Type B pancreatic cell (in vitro differentiated cells): ENCODE data around the gene KCNIP2. TPM values are rescaled to one million over a fixed set of nuclear protein-coding genes. Genes with fewer than 3 reads are reported as not detected.

Experiments
- DNase-seq: peaks from one replicate; pipeline ENCODE4 v3.0.0; 2021; ENCODE audit warnings: mixed read lengths; ENCODE audit not compliant: unreplicated experiment; ENCODE audit errors: extremely low spot score
- H3K27ac Mint-ChIP-seq: 2 replicates; pipeline ENCODE4 v1.8.0; 2021; ENCODE audit warnings: mild to moderate bottlenecking, mixed read lengths
- H3K27me3 Mint-ChIP-seq: 2 replicates; pipeline ENCODE4 v1.8.0; 2021; ENCODE audit warnings: mixed read lengths
- H3K36me3 Mint-ChIP-seq: 2 replicates; pipeline ENCODE4 v1.8.0; 2021; ENCODE audit warnings: mixed read lengths
- H3K4me1 Mint-ChIP-seq: one replicate; pipeline ENCODE4 v1.8.0; 2021; ENCODE audit warnings: mixed read lengths; ENCODE audit not compliant: unreplicated experiment
- H3K4me3 Mint-ChIP-seq: 2 replicates; pipeline ENCODE4 v1.8.0; 2021; ENCODE audit warnings: mild to moderate bottlenecking, mixed read lengths
- H3K9me3 Mint-ChIP-seq: 2 replicates; pipeline ENCODE4 v1.8.0; 2021; ENCODE audit warnings: mixed read lengths
- CTCF ChIP-seq: fragments of 200-600 bp; sonication (generic); conservative IDR thresholded peaks from 2 replicates; pipeline ENCODE4 v1.5.0; 2021; ENCODE audit warnings: antibody characterized with exemption, mild to moderate bottlenecking
- long read RNA-seq: library from polyadenylated mRNA; unstranded; transcript quantifications from one replicate; pipeline ENCODE4 v2.0.0, GENCODE V29; 2020
- total RNA-seq: library from RNA; stranded (reverse); gene quantifications from 2 replicates; pipeline ENCODE4 v1.2.1, GENCODE V29; 2021; ENCODE audit warnings: low replicate concordance

KCNIP2 gene
- 1.4 and 4.9 TPM in 2 replicates for total RNA-seq
- long read RNA-seq, result 0 reads

GRCh38 chr10:101843032-101844021 is at the start of gene KCNIP2:
Gene KCNIP2 (minus strand): TSS chr10:101843800. CDS start chr10:101843568, 232 bp downstream.
- peak; percentile 81 for TF ChIP-seq CTCF
- peak within 1 kb of the TSS; percentile 82 for H3K4me3 Mint-ChIP-seq
- H3K4me1 Mint-ChIP-seq, result peaks cover 40% of the 10 kb centered on the region
- H3K27ac Mint-ChIP-seq, result no peak within 1 kb of the TSS
- no peaks in the 10 kb centered on the region for H3K9me3 Mint-ChIP-seq
- no peaks in the 10 kb centered on the region for H3K36me3 Mint-ChIP-seq
- peaks cover 67% of the 10 kb centered on the region for H3K27me3 Mint-ChIP-seq
- DNase-seq, result no peak

GRCh38 chr10:101892782-101893391 is 49.3 kb upstream of the KCNIP2 start:
- no peak for DNase-seq
- H3K27ac Mint-ChIP-seq, result no peak overlapping the region
- H3K9me3 Mint-ChIP-seq, result no peaks in the 10 kb centered on the region
- TF ChIP-seq CTCF, result no peak
- H3K4me3 Mint-ChIP-seq, result no peak overlapping the region
- H3K36me3 Mint-ChIP-seq, result no peaks in the 10 kb centered on the region
- H3K27me3 Mint-ChIP-seq, result no peaks in the 10 kb centered on the region
- H3K4me1 Mint-ChIP-seq, result peaks cover 12% of the 10 kb centered on the region

GRCh38 chr10:101889256-101890210 is 45.9 kb upstream of the KCNIP2 start:
- H3K36me3 Mint-ChIP-seq, result no peaks in the 10 kb centered on the region
- H3K27me3 Mint-ChIP-seq, result no peaks in the 10 kb centered on the region
- no peak overlapping the region for H3K27ac Mint-ChIP-seq
- peak; percentile 94 for TF ChIP-seq CTCF
- H3K4me1 Mint-ChIP-seq, result peaks cover 8% of the 10 kb centered on the region
- H3K9me3 Mint-ChIP-seq, result no peaks in the 10 kb centered on the region
- DNase-seq, result no peak
- no peak overlapping the region for H3K4me3 Mint-ChIP-seq

- no peak overlapping the region for H3K4me3 Mint-ChIP-seq
- H3K27ac Mint-ChIP-seq, result no peak overlapping the region
- H3K9me3 Mint-ChIP-seq, result no peaks in the 10 kb centered on the region
- H3K36me3 Mint-ChIP-seq, result no peaks in the 10 kb centered on the region
- no peak for DNase-seq
- H3K27me3 Mint-ChIP-seq, result no peaks in the 10 kb centered on the region
- TF ChIP-seq CTCF, result no peak
- peaks cover 6% of the 10 kb centered on the region for H3K4me1 Mint-ChIP-seq
Measured at GRCh38 chr10:101888251-101888949, 44.8 kb upstream of the KCNIP2 start.
